IMR-90 (cell line): ENCODE data around the gene DNMT3A.

Experiments used
- BHLHE40 ChIP-seq: fragments of 150-350 bp; IDR thresholded peaks from 2 replicates; pipeline ENCODE4 v1.6.1; 2016; ENCODE audit warnings: mild to moderate bottlenecking, low read depth, low read length
- CEBPB ChIP-seq: IDR thresholded peaks from 2 replicates; pipeline ENCODE4 v1.6.1; 2012; ENCODE audit warnings: low read depth, low read length, improper control_type of control experiment
- CHD1 ChIP-seq: IDR thresholded peaks from 2 replicates; pipeline ENCODE4 v1.6.1; 2012; ENCODE audit warnings: low read depth, low read length, improper control_type of control experiment
- ELK1 ChIP-seq: fragments of 150-350 bp; IDR thresholded peaks from 2 replicates; pipeline ENCODE4 v1.6.1; 2016; ENCODE audit warnings: low read depth, mild to moderate bottlenecking, low read length, moderate library complexity, borderline replicate concordance
- FOS ChIP-seq: fragments of 150-350 bp; IDR thresholded peaks from 2 replicates; pipeline ENCODE4 v1.6.1; 2016; ENCODE audit warnings: low read depth, low read length
- MAFK ChIP-seq: IDR thresholded peaks from 2 replicates; pipeline ENCODE4 v1.6.1; 2012; ENCODE audit warnings: low read depth, low read length, improper control_type of control experiment
- POLR2A ChIP-seq: IDR thresholded peaks from 2 replicates; pipeline ENCODE4 v1.6.1; 2012; ENCODE audit warnings: mild to moderate bottlenecking, low read depth, low read length
- RAD21 ChIP-seq: IDR thresholded peaks from 2 replicates; pipeline ENCODE4 v1.6.1; 2012; ENCODE audit warnings: low read length, improper control_type of control experiment
- RCOR1 ChIP-seq: IDR thresholded peaks from 2 replicates; pipeline ENCODE4 v1.6.1; 2012; ENCODE audit warnings: mild to moderate bottlenecking, low read length, improper control_type of control experiment; ENCODE audit not compliant: insufficient replicate concordance
- RFX5 ChIP-seq: IDR thresholded peaks from 2 replicates; pipeline ENCODE4 v1.8.0; 2012; ENCODE audit warnings: low read depth, mild to moderate bottlenecking, low read length, moderate library complexity
- SMC3 ChIP-seq: fragments of 150-350 bp; IDR thresholded peaks from 2 replicates; pipeline ENCODE4 v1.6.1; 2016; ENCODE audit warnings: low read depth, mild to moderate bottlenecking, antibody characterized with exemption, low read length, moderate library complexity
- TF ChIP-seq, protein P1 (sequence below): conservative IDR thresholded peaks from 2 replicates; pipeline ENCODE4 v1.5.1; 2012; ENCODE audit warnings: mild to moderate bottlenecking, low read depth, low read length, improper control_type of control experiment
- TF ChIP-seq, protein P2 (sequence below): fragments of 150-350 bp; IDR thresholded peaks from 2 replicates; pipeline ENCODE4 v1.6.1; 2017; ENCODE audit warnings: mild to moderate bottlenecking, antibody characterized with exemption, low read length, low read depth

DNA sequence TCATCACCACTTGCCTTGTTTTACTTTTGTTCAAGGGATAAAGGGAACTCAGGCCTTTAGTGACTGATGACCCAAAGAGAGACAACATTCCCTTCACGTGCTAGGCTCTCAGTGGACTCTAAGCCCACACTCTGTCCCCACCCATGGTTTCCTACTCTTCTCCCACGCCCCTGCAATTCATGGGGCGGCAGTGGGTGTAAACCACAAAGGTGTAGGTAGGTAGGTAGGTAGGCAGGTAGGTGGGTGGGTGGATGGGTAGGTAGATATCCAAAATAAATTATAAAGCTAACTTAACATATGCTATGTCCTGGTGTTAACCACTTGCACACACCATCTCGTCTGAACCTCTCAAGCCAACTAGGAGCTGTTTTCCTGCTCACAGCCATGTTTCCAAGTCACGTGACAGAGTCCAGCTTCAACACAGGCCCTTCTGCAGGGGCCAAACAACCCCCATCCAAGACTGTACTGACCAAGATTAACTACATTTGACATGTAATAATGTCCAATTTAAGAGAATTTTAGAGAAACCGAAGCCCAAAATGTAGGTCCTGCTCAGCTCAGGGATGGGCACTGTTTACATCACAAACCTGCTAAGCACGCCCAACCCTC is 33.7 kb downstream of the DNMT3A start:
- TF ChIP-seq POLR2A, result no peak
- TF ChIP-seq, protein P1, sequence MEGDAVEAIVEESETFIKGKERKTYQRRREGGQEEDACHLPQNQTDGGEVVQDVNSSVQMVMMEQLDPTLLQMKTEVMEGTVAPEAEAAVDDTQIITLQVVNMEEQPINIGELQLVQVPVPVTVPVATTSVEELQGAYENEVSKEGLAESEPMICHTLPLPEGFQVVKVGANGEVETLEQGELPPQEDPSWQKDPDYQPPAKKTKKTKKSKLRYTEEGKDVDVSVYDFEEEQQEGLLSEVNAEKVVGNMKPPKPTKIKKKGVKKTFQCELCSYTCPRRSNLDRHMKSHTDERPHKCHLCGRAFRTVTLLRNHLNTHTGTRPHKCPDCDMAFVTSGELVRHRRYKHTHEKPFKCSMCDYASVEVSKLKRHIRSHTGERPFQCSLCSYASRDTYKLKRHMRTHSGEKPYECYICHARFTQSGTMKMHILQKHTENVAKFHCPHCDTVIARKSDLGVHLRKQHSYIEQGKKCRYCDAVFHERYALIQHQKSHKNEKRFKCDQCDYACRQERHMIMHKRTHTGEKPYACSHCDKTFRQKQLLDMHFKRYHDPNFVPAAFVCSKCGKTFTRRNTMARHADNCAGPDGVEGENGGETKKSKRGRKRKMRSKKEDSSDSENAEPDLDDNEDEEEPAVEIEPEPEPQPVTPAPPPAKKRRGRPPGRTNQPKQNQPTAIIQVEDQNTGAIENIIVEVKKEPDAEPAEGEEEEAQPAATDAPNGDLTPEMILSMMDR, result no peak
- no peak for TF ChIP-seq RCOR1
- TF ChIP-seq MAFK, result no peak
- no peak for TF ChIP-seq RFX5
- TF ChIP-seq FOS, result no peak
- TF ChIP-seq, protein P2, sequence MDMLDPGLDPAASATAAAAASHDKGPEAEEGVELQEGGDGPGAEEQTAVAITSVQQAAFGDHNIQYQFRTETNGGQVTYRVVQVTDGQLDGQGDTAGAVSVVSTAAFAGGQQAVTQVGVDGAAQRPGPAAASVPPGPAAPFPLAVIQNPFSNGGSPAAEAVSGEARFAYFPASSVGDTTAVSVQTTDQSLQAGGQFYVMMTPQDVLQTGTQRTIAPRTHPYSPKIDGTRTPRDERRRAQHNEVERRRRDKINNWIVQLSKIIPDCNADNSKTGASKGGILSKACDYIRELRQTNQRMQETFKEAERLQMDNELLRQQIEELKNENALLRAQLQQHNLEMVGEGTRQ, result no peak
- TF ChIP-seq CHD1, result no peak
- no peak for TF ChIP-seq BHLHE40
- no peak for TF ChIP-seq RAD21
- TF ChIP-seq SMC3, result no peak
- no peak for TF ChIP-seq ELK1
- no peak for TF ChIP-seq CEBPB
